PC-9 (cell line): ENCODE measurements around the gene KIR2DL1.
"Not testable (repeated sequence)": the region's sequence is repeated elsewhere in the genome, so short reads cannot be mapped to it uniquely, and the experiment has no call there.

ENCODE experiments used
- EZH2 ChIP-seq: fragments of 200-600 bp; sonication (generic); IDR thresholded peaks from 2 replicates; pipeline ENCODE4 v1.8.0; 2017; ENCODE audit warnings: antibody characterized with exemption, low read depth
- TF ChIP-seq, protein P1 (sequence below): fragments of 200-600 bp; sonication (generic); conservative IDR thresholded peaks from 2 replicates; pipeline ENCODE4 v1.6.1; 2017; ENCODE audit warnings: mixed run types, antibody characterized with exemption, mild to moderate bottlenecking, moderate library complexity

DNA sequence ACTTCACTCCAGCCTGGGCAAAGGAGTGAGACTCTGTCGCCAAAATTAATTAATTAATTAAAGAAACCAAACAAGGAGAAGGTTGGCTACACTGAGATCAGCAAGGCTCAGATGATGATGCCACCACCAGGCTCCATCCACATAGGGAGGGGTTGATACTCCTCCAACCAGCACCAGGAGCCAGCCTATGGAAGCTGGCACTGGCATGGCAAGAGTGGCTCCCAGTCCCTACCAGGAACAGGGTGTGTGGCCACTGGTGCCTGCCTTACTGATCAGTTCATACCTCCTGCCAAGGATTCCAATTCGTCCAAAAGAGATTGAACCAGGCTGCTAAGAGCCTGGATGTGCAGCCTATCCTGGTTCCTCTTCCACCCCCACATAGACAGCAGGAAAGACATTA is 3.1 kb downstream of the KIR2DL1 start:
- TF ChIP-seq, protein P1, sequence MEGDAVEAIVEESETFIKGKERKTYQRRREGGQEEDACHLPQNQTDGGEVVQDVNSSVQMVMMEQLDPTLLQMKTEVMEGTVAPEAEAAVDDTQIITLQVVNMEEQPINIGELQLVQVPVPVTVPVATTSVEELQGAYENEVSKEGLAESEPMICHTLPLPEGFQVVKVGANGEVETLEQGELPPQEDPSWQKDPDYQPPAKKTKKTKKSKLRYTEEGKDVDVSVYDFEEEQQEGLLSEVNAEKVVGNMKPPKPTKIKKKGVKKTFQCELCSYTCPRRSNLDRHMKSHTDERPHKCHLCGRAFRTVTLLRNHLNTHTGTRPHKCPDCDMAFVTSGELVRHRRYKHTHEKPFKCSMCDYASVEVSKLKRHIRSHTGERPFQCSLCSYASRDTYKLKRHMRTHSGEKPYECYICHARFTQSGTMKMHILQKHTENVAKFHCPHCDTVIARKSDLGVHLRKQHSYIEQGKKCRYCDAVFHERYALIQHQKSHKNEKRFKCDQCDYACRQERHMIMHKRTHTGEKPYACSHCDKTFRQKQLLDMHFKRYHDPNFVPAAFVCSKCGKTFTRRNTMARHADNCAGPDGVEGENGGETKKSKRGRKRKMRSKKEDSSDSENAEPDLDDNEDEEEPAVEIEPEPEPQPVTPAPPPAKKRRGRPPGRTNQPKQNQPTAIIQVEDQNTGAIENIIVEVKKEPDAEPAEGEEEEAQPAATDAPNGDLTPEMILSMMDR: not testable (repeated sequence)
- not testable (repeated sequence) for TF ChIP-seq EZH2
